Measurements from ENCODE around the gene SPHK1.
A peak's percentile ranks its signal among the peaks of the same experiment; 100 is the strongest.

The SPHK1 gene

GRCh38 chr17:76405607-76405966 lies 21.2 kb downstream of the SPHK1 start:
- TF ChIP-seq ZFX (IDR thresholded peaks at IDR 0.05; ENCODE audit: borderline replicate concordance) = no peak
- TF ChIP-seq CTCF (IDR thresholded peaks at IDR 0.05) = no peak
- H3K27ac ChIP-seq = no peak overlapping the region

GRCh38 chr17:76405967-76406647 lies 21.7 kb downstream of the SPHK1 start:
- no peak overlapping the region for H3K27ac ChIP-seq
- no peak for TF ChIP-seq CTCF (IDR thresholded peaks at IDR 0.05)
- no peak for TF ChIP-seq ZFX (IDR thresholded peaks at IDR 0.05; ENCODE audit: borderline replicate concordance)

GRCh38 chr17:76407509-76407908 lies 23.1 kb downstream of the SPHK1 start:
- TF ChIP-seq ZFX (IDR thresholded peaks at IDR 0.05; ENCODE audit: borderline replicate concordance) (no peak), CTCF (IDR thresholded peaks at IDR 0.05) (no peak)
- H3K27ac ChIP-seq = no peak overlapping the region

- peak; percentile 98 for TF ChIP-seq CTCF (IDR thresholded peaks at IDR 0.05)
- TF ChIP-seq ZFX (IDR thresholded peaks at IDR 0.05; ENCODE audit: borderline replicate concordance) = no peak
- H3K27ac ChIP-seq = no peak overlapping the region
Observed at GRCh38 chr17:76408037-76408849, 23.8 kb downstream of the SPHK1 start.

- H3K27ac ChIP-seq = no peak overlapping the region
- TF ChIP-seq ZFX (IDR thresholded peaks at IDR 0.05; ENCODE audit: borderline replicate concordance) = no peak
- no peak for TF ChIP-seq CTCF (IDR thresholded peaks at IDR 0.05)
Observed at GRCh38 chr17:76410328-76410965, 26.0 kb downstream of the SPHK1 start.

GRCh38 chr17:76411247-76411646 lies 26.8 kb downstream of the SPHK1 start:
- no peak overlapping the region for H3K27ac ChIP-seq
- TF ChIP-seq ZFX (IDR thresholded peaks at IDR 0.05; ENCODE audit: borderline replicate concordance) = no peak
- TF ChIP-seq CTCF (IDR thresholded peaks at IDR 0.05) = no peak

Measured in 22Rv1 (cell line).